Right lobe of liver (tissue), 4 donors: ENCODE results near the gene C20orf173.

Experiments used
- CTCF ChIP-seq, 4 donors: fragments of 200-600 bp in 3 of 4; fragments of 450-650 bp in 1 of 4; IDR thresholded peaks; one replicate each; pipeline versions ENCODE4 v1.5.1 to v1.8.0; 2016 to 2022; ENCODE audit warnings: antibody characterized with exemption in 4 of 4, mild to moderate bottlenecking in 2 of 4
- POLR2A ChIP-seq: fragments of 450-650 bp; IDR thresholded peaks from one replicate; pipeline ENCODE4 v1.6.1; 2017; ENCODE audit warnings: antibody characterized with exemption, mild to moderate bottlenecking
- donor health status: DM: no; HTN: no; CAD: no.
- donor health status: DM: no; HTN: no; CAD: no.
- donor health status: DM: no; HTN: yes; CAD: no.

DNA sequence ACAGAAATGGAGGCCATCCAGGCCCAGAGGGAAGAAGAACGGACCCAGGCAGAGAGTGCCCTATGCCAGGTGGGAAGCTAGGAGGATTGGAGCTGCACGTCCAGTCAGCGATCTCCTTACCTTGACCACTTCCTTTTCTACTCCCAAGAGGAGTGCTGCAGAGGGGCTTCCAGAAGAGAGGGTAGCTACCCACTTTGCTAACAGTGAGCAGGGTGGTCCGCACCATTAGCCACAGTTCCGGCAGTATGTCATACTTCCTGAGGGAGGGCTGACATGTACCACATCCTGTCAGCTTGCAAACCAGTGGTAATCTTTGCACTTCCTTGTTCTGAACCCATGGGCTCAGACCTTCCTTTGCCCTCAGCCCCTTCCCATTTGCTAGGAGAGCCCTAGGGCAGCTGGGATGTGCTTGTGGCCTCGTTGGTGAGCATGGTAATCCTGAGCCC lies 38.7 kb downstream of the C20orf173 start:
- TF ChIP-seq CTCF (IDR thresholded peaks at IDR 0.05) (no peak), POLR2A (no peak)
